WTC11 (cell line): ENCODE data around the gene OR1M1. TPM values are rescaled to one million over a fixed set of nuclear protein-coding genes. Genes with fewer than 3 reads are reported as not detected.

Experiments
- ATAC-seq: fragments of 200-7000 bp; cut with Tn5 transposase; 2 replicates; pipeline ENCODE4 v1.10.0; 2021; ENCODE audit warnings: mild to moderate bottlenecking, moderate library complexity
- CTCF ChIA-PET: fragments of 300-600 bp; sonication (Branson Sonifier 250); formaldehyde crosslinking; loops from one replicate; lab custom pipeline; 2021; ENCODE audit warnings: antibody characterized with exemption; lab: Charles Lee
- POLR2A ChIA-PET: fragments of 350-600 bp; sonication (Branson Sonifier 250); formaldehyde crosslinking; loops from one replicate; lab custom pipeline; 2021; ENCODE audit warnings: antibody characterized with exemption; lab: Charles Lee
- DNase-seq: peaks from one replicate; pipeline ENCODE4 v3.0.0; 2021; ENCODE audit warnings: low spot score
- H3K27ac Mint-ChIP-seq: 2 replicates; pipeline ENCODE4 v1.8.0; 2021; ENCODE audit warnings: mixed read lengths
- H3K27me3 Mint-ChIP-seq: 2 replicates; pipeline ENCODE4 v1.8.0; 2021; ENCODE audit warnings: low read depth, mild to moderate bottlenecking, moderate library complexity, mixed read lengths
- H3K36me3 Mint-ChIP-seq: 2 replicates; pipeline ENCODE4 v1.8.0; 2021; ENCODE audit warnings: mixed read lengths
- H3K4me1 Mint-ChIP-seq: 2 replicates; pipeline ENCODE4 v1.8.0; 2022; ENCODE audit warnings: mixed read lengths
- H3K4me3 Mint-ChIP-seq: 2 replicates; pipeline ENCODE4 v1.8.0; 2021; ENCODE audit warnings: mild to moderate bottlenecking, moderate library complexity, mixed read lengths
- H3K9me3 Mint-ChIP-seq: 2 replicates; pipeline ENCODE4 v1.8.0; 2021; ENCODE audit warnings: mixed read lengths
- ARID4B ChIP-seq: sonication (generic); formaldehyde crosslinking; IDR thresholded peaks from 2 replicates; pipeline ENCODE4 v1.8.0; 2023; ENCODE audit warnings: missing genetic modification reagents, mild to moderate bottlenecking, borderline replicate concordance
- CBFB ChIP-seq: sonication (generic); formaldehyde crosslinking; IDR thresholded peaks from 2 replicates; pipeline ENCODE4 v1.8.1; 2022; ENCODE audit warnings: mild to moderate bottlenecking, low read depth, missing genetic modification reagents
- CREM ChIP-seq: sonication (generic); formaldehyde crosslinking; IDR thresholded peaks from 2 replicates; pipeline ENCODE4 v1.8.1; 2022; ENCODE audit warnings: mild to moderate bottlenecking, missing genetic modification reagents, moderate library complexity
- CTCF ChIP-seq: fragments of 200-600 bp; IDR thresholded peaks from 2 replicates; pipeline ENCODE4 v1.8.0; 2022; ENCODE audit warnings: antibody characterized with exemption
- ERG ChIP-seq: fragments of 250-450 bp; sonication (Bioruptor Pico); IDR thresholded peaks from 2 replicates; pipeline ENCODE4 v1.8.0; 2021; ENCODE audit warnings: mild to moderate bottlenecking
- ESRRA ChIP-seq: sonication (generic); formaldehyde crosslinking; IDR thresholded peaks from 2 replicates; pipeline ENCODE4 v1.8.1; 2022; ENCODE audit warnings: mild to moderate bottlenecking, missing genetic modification reagents, borderline replicate concordance
- ETV6 ChIP-seq: sonication (generic); formaldehyde crosslinking; IDR thresholded peaks from 2 replicates; pipeline ENCODE4 v1.8.1; 2022; ENCODE audit warnings: mild to moderate bottlenecking, missing genetic modification reagents
- GTF2I ChIP-seq: fragments of 250-450 bp; sonication (Bioruptor Pico); conservative IDR thresholded peaks from 2 replicates; pipeline ENCODE4 v1.4.0; 2021; ENCODE audit warnings: mild to moderate bottlenecking
- IRF2 ChIP-seq: sonication (generic); formaldehyde crosslinking; IDR thresholded peaks from 2 replicates; pipeline ENCODE4 v1.8.0; 2022; ENCODE audit warnings: low read depth, missing genetic modification reagents, borderline replicate concordance
- JAZF1 ChIP-seq: fragments of 250-450 bp; sonication (Bioruptor Pico); IDR thresholded peaks from 2 replicates; pipeline ENCODE4 v1.9.0; 2021; ENCODE audit warnings: moderate library complexity, mild to moderate bottlenecking, inconsistent platforms
- JUN ChIP-seq: sonication (generic); formaldehyde crosslinking; IDR thresholded peaks from 2 replicates; pipeline ENCODE4 v1.8.0; 2023; ENCODE audit warnings: mild to moderate bottlenecking, missing genetic modification reagents
- NFYB ChIP-seq: sonication (generic); formaldehyde crosslinking; conservative IDR thresholded peaks from 2 replicates; pipeline ENCODE4 v1.8.0; 2022; ENCODE audit warnings: low read depth, missing genetic modification reagents
- NR2C2 ChIP-seq: sonication (generic); formaldehyde crosslinking; IDR thresholded peaks from 2 replicates; pipeline ENCODE4 v1.8.0; 2022; ENCODE audit warnings: mild to moderate bottlenecking, missing genetic modification reagents
- NR3C1 ChIP-seq: sonication (generic); formaldehyde crosslinking; conservative IDR thresholded peaks from 2 replicates; pipeline ENCODE4 v1.8.1; 2023; ENCODE audit warnings: low read depth, mild to moderate bottlenecking, missing genetic modification reagents
- SP1 ChIP-seq: sonication (generic); formaldehyde crosslinking; conservative IDR thresholded peaks from 2 replicates; pipeline ENCODE4 v1.8.1; 2022; ENCODE audit warnings: missing genetic modification reagents
- USF1 ChIP-seq: sonication (generic); formaldehyde crosslinking; IDR thresholded peaks from 2 replicates; pipeline ENCODE4 v1.8.0; 2022; ENCODE audit warnings: mild to moderate bottlenecking, missing genetic modification reagents
- ZBTB21 ChIP-seq: sonication (generic); formaldehyde crosslinking; IDR thresholded peaks from 2 replicates; pipeline ENCODE4 v1.8.1; 2023; ENCODE audit warnings: mild to moderate bottlenecking, missing genetic modification reagents, borderline replicate concordance
- ZNF219 ChIP-seq: sonication (generic); formaldehyde crosslinking; IDR thresholded peaks from 2 replicates; pipeline ENCODE4 v1.8.0; 2023; ENCODE audit warnings: missing genetic modification reagents, mild to moderate bottlenecking, borderline replicate concordance
- ZNF396 ChIP-seq: fragments of 250-450 bp; sonication (Bioruptor Pico); IDR thresholded peaks from 2 replicates; pipeline ENCODE4 v1.8.0; 2021; ENCODE audit warnings: mild to moderate bottlenecking, moderate library complexity, borderline replicate concordance
- ZNF671 ChIP-seq: fragments of 250-450 bp; sonication (Bioruptor Pico); IDR thresholded peaks from 2 replicates; pipeline ENCODE4 v1.8.0; 2021; ENCODE audit warnings: mild to moderate bottlenecking
- total RNA-seq: library from RNA; stranded (reverse); gene quantifications from 3 replicates; pipeline ENCODE4 v1.2.3, GENCODE V29; 2021
- TF ChIP-seq, protein P1 (sequence below): sonication (generic); formaldehyde crosslinking; IDR thresholded peaks from 2 replicates; pipeline ENCODE4 v1.8.0; 2023; ENCODE audit warnings: mild to moderate bottlenecking, missing genetic modification reagents

Gene OR1M1
- total RNA-seq, 1 experiment from 2014 or later, result not detected

DNA sequence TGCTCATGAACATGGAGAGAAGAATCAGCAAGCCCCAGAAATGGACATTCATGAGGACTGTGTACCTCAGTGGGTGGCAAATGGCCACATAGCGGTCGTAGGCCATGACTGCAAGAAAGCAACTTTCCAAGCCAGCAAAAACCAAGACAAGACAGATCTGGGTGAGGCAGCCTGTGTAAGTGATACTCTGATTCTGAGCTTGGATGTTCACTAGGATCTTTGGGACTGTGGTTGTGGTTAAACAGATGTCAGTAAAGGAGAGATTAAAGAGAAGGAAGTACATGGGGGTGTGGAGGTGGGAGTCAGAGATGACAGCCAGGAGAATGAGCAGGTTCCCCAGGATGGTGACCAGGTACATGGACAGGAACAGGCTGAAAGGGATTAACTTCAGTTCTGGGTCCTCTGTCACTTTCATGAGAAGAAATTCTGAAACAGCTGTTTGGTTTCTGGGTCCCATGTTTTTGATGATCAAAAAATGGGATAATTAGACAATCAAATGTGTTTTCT lies 28.5 kb downstream of the OR1M1 start, which contains the start of gene OR7G1:
Gene OR7G1 (minus strand): TSS at position 457 of the 507 bp plus-strand sequence. CDS start 0 bp downstream, at position 457.
- Mint-ChIP-seq H3K27me3 (peaks cover 11% of the 10 kb centered on the region), H3K4me3 (no peak within 1 kb of the TSS), H3K27ac (no peak within 1 kb of the TSS), H3K4me1 (no peaks in the 10 kb centered on the region), H3K9me3 (peaks cover 67% of the 10 kb centered on the region), H3K36me3 (peaks cover 51% of the 10 kb centered on the region)
- POLR2A ChIA-PET, result interaction anchor here (0.7 kb wide), 1 partner anchor 16 kb away, joined by 4 read pairs; no protein-coding TSS in a partner anchor
- TF ChIP-seq ERG (no peak), NFYB (CRISPR knock-in tag) (no peak), ARID4B (CRISPR knock-in tag) (no peak), JAZF1 (CRISPR knock-in tag) (no peak), NR2C2 (CRISPR knock-in tag) (no peak), JUN (CRISPR knock-in tag) (no peak), ETV6 (CRISPR knock-in tag) (no peak), ZNF219 (CRISPR knock-in tag) (no peak), GTF2I (CRISPR knock-in tag) (no peak), ESRRA (no peak), ZBTB21 (CRISPR knock-in tag) (no peak)
- TF ChIP-seq, protein P1, sequence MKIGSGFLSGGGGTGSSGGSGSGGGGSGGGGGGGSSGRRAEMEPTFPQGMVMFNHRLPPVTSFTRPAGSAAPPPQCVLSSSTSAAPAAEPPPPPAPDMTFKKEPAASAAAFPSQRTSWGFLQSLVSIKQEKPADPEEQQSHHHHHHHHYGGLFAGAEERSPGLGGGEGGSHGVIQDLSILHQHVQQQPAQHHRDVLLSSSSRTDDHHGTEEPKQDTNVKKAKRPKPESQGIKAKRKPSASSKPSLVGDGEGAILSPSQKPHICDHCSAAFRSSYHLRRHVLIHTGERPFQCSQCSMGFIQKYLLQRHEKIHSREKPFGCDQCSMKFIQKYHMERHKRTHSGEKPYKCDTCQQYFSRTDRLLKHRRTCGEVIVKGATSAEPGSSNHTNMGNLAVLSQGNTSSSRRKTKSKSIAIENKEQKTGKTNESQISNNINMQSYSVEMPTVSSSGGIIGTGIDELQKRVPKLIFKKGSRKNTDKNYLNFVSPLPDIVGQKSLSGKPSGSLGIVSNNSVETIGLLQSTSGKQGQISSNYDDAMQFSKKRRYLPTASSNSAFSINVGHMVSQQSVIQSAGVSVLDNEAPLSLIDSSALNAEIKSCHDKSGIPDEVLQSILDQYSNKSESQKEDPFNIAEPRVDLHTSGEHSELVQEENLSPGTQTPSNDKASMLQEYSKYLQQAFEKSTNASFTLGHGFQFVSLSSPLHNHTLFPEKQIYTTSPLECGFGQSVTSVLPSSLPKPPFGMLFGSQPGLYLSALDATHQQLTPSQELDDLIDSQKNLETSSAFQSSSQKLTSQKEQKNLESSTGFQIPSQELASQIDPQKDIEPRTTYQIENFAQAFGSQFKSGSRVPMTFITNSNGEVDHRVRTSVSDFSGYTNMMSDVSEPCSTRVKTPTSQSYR (CRISPR knock-in tag), result no peak
- DNase-seq (no peak), ATAC-seq (no peak)
- CTCF ChIA-PET, result no interaction called here

GRCh38 chr19:9116547-9116946 lies 29.7 kb downstream of the OR1M1 start:
- Mint-ChIP-seq H3K4me1 (no peaks in the 10 kb centered on the region), H3K9me3 (peaks cover 66% of the 10 kb centered on the region), H3K27me3 (peaks cover 11% of the 10 kb centered on the region), H3K4me3 (no peak overlapping the region), H3K36me3 (peaks cover 50% of the 10 kb centered on the region), H3K27ac (no peak overlapping the region)
- DNase-seq (no peak), ATAC-seq (no peak)
- ChIA-PET CTCF (no interaction called here), POLR2A (no interaction called here)
- no peak for TF ChIP-seq CTCF
- no peak for TF ChIP-seq ZNF671 (CRISPR knock-in tag)
- no peak for TF ChIP-seq CREM
- no peak for TF ChIP-seq USF1 (CRISPR knock-in tag)
- no peak for TF ChIP-seq NR3C1 (CRISPR knock-in tag)
- TF ChIP-seq NR2C2 (CRISPR knock-in tag), result no peak
- TF ChIP-seq ZNF396, result no peak
- no peak for TF ChIP-seq SP1
- no peak for TF ChIP-seq CBFB (CRISPR knock-in tag)
- TF ChIP-seq JAZF1 (CRISPR knock-in tag), result no peak
- TF ChIP-seq ZNF219 (CRISPR knock-in tag), result no peak
- TF ChIP-seq IRF2 (CRISPR knock-in tag), result no peak
- no peak for TF ChIP-seq ESRRA
